ENCODE data around the gene SMAGP.

DNA sequence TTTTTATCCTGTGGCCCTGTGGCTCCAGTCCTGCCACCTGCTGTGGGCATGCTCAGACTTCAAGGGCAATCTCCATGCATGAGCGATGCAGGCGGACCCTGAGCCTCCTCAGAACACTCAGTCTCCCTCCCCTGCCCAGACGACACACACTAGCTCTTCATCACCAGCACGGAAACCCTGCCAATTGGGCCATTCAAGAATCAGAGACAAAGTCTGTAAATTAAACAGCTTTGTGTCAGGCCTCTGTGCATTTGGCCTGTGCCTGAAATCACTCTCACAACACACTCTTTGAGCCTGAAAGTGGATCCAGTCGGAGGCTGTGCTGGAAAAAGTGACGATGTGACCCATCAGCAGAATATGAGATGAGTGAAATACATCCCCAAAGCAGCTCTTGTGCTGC, 64.9 kb downstream of the SMAGP start:
- TF ChIP-seq, protein P1, sequence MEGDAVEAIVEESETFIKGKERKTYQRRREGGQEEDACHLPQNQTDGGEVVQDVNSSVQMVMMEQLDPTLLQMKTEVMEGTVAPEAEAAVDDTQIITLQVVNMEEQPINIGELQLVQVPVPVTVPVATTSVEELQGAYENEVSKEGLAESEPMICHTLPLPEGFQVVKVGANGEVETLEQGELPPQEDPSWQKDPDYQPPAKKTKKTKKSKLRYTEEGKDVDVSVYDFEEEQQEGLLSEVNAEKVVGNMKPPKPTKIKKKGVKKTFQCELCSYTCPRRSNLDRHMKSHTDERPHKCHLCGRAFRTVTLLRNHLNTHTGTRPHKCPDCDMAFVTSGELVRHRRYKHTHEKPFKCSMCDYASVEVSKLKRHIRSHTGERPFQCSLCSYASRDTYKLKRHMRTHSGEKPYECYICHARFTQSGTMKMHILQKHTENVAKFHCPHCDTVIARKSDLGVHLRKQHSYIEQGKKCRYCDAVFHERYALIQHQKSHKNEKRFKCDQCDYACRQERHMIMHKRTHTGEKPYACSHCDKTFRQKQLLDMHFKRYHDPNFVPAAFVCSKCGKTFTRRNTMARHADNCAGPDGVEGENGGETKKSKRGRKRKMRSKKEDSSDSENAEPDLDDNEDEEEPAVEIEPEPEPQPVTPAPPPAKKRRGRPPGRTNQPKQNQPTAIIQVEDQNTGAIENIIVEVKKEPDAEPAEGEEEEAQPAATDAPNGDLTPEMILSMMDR (IDR thresholded peaks at IDR 0.05; ENCODE audit: extremely low read depth in 1 of 2, insufficient read depth in 1 of 2, low read depth in 1 of 2, low read length in 2 of 2) = no peak
- no peak for TF ChIP-seq FOS (IDR thresholded peaks at IDR 0.05; ENCODE audit: borderline replicate concordance, insufficient read depth, low read length)
